Astrocyte (in vitro differentiated cells and primary cell): ENCODE measurements around the gene PMM2.
"Not testable (repeated sequence)": the region's sequence is repeated elsewhere in the genome, so short reads cannot be mapped to it uniquely, and the experiment has no call there.

Experiments used
- EZH2 ChIP-seq: IDR thresholded peaks from 2 replicates; pipeline ENCODE4 v1.6.1; 2012; ENCODE audit warnings: mild to moderate bottlenecking, low read length, inconsistent platforms; ENCODE audit not compliant: insufficient read depth
- TF ChIP-seq, protein P1 (sequence below): IDR thresholded peaks from 2 replicates; pipeline ENCODE4 v1.5.1; 2011; ENCODE audit warnings: low read depth, mild to moderate bottlenecking, inconsistent platforms, low read length, moderate library complexity; ENCODE audit not compliant: insufficient read depth

DNA sequence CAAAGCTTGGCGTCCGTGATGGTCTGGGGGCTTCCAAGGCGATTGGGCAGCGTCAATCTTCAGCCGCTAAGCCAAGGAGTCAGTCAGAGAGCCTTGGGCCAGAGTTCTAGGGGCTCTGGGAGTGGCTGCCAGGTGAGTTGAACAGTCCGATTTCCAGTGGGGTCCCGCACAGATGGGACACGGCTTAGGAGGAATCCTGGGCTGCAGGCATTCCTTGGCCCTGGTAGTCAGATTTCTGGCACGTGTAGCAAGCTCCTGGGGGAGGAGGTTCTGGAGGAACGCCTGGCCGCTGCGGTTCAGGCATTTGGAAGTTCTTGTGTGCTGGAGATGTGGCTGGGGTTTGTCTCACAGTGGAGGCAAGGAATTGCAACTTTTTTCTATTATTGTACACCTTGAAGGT, 45.7 kb downstream of the PMM2 start:
- TF ChIP-seq, protein P1, sequence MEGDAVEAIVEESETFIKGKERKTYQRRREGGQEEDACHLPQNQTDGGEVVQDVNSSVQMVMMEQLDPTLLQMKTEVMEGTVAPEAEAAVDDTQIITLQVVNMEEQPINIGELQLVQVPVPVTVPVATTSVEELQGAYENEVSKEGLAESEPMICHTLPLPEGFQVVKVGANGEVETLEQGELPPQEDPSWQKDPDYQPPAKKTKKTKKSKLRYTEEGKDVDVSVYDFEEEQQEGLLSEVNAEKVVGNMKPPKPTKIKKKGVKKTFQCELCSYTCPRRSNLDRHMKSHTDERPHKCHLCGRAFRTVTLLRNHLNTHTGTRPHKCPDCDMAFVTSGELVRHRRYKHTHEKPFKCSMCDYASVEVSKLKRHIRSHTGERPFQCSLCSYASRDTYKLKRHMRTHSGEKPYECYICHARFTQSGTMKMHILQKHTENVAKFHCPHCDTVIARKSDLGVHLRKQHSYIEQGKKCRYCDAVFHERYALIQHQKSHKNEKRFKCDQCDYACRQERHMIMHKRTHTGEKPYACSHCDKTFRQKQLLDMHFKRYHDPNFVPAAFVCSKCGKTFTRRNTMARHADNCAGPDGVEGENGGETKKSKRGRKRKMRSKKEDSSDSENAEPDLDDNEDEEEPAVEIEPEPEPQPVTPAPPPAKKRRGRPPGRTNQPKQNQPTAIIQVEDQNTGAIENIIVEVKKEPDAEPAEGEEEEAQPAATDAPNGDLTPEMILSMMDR, result not testable (repeated sequence)
- TF ChIP-seq EZH2, result not testable (repeated sequence)
